Uterus (tissue), 4 donors: ENCODE data around the gene MTSS2. TPM values are rescaled to one million over a fixed set of nuclear protein-coding genes. Genes with fewer than 3 reads are reported as not detected.

Experiments used
- DNase-seq, 2 donors: peaks; one replicate each; pipeline ENCODE4 v3.0.0-alpha.2; 2019 to 2020
- H3K27ac ChIP-seq, 2 donors: fragments of 200-600 bp; sonication (generic); 1 replicate in 1 of 2; 2 replicates in 1 of 2; pipeline ENCODE4 v1.5.1; 2016 to 2018
- H3K27me3 ChIP-seq, 2 donors: fragments of 200-600 bp; sonication (generic); one replicate each; pipeline ENCODE4 v1.5.1; 2018 to 2019; ENCODE audit warnings: control low read depth in 1 of 2
- H3K36me3 ChIP-seq, 2 donors: fragments of 200-600 bp; sonication (generic); one replicate each; pipeline ENCODE4 v1.5.1; 2019; ENCODE audit warnings: control low read depth in 1 of 2
- H3K4me1 ChIP-seq, 2 donors: fragments of 200-600 bp; sonication (generic); one replicate each; pipeline ENCODE4 v1.5.1; 2018 to 2019; ENCODE audit warnings: control low read depth in 1 of 2
- H3K4me3 ChIP-seq, 2 donors: fragments of 200-600 bp; sonication (generic); 1 replicate in 1 of 2; 2 replicates in 1 of 2; pipeline ENCODE4 v1.5.1; 2018 to 2019; ENCODE audit warnings: mild to moderate bottlenecking in 1 of 2
- H3K9me3 ChIP-seq, 2 donors: fragments of 200-600 bp; sonication (generic); one replicate each; pipeline ENCODE4 v1.5.1; 2019; ENCODE audit warnings: control low read depth in 1 of 2
- POLR2A ChIP-seq, 2 donors: fragments of 450-650 bp; IDR thresholded peaks; one replicate each; pipeline ENCODE4 v1.6.1; 2016; ENCODE audit warnings: antibody characterized with exemption in 2 of 2, mild to moderate bottlenecking in 1 of 2, moderate library complexity in 1 of 2
- intact Hi-C: fragments of 100-400 bp; cut with DNase I; formaldehyde crosslinking; loops from one replicate; pipeline ENCODE4 v1.15.1; 2023; ENCODE audit warnings: low total_unique reads
- total RNA-seq, 4 donors: library from RNA; depleted of rRNA in 3 of 4; stranded (reverse); fragments of >200 nt in 3 of 4; gene quantifications; one replicate each; pipeline versions ENCODE4 v1.1.0 to v1.2.4, GENCODE V29; 2014 to 2023
- TF ChIP-seq, protein P1 (sequence below), 4 experiments: fragments of 200-600 bp in 2 of 4; fragments of 450-650 bp in 2 of 4; sonication (generic) in 2 of 4; IDR thresholded peaks; one replicate each; pipeline ENCODE4 v1.5.1; 2016 to 2019; ENCODE audit warnings: antibody characterized with exemption in 4 of 4, mild to moderate bottlenecking in 2 of 4, moderate library complexity in 1 of 4
- donor health status: DM: yes; HTN: yes; CAD: no.

MTSS2 gene
- total RNA-seq, 4 donors from 2014 or later: 11.2 to 142 (median 18.2) TPM

GRCh38 chr16:70730031-70730430 lies 44.2 kb upstream of the MTSS2 start:
- Histone ChIP-seq H3K4me3 (no peak overlapping the region), H3K4me1 (peaks cover 8 to 9% of the 10 kb centered on the region in 2 donors), H3K27ac (no peak overlapping the region), H3K9me3 (no peaks in the 10 kb centered on the region), H3K36me3 (no peaks in the 10 kb centered on the region), H3K27me3 (no peaks in the 10 kb centered on the region)
- intact Hi-C loops: no loop called here
- no peak for TF ChIP-seq POLR2A (IDR thresholded peaks at IDR 0.05)
- TF ChIP-seq, protein P1, sequence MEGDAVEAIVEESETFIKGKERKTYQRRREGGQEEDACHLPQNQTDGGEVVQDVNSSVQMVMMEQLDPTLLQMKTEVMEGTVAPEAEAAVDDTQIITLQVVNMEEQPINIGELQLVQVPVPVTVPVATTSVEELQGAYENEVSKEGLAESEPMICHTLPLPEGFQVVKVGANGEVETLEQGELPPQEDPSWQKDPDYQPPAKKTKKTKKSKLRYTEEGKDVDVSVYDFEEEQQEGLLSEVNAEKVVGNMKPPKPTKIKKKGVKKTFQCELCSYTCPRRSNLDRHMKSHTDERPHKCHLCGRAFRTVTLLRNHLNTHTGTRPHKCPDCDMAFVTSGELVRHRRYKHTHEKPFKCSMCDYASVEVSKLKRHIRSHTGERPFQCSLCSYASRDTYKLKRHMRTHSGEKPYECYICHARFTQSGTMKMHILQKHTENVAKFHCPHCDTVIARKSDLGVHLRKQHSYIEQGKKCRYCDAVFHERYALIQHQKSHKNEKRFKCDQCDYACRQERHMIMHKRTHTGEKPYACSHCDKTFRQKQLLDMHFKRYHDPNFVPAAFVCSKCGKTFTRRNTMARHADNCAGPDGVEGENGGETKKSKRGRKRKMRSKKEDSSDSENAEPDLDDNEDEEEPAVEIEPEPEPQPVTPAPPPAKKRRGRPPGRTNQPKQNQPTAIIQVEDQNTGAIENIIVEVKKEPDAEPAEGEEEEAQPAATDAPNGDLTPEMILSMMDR (IDR thresholded peaks at IDR 0.05): no peak
- no peak for DNase-seq

- Histone ChIP-seq H3K4me3 (no peak overlapping the region), H3K4me1 (peaks cover 8 to 9% of the 10 kb centered on the region in 2 donors), H3K9me3 (no peaks in the 10 kb centered on the region), H3K27me3 (no peaks in the 10 kb centered on the region), H3K36me3 (no peaks in the 10 kb centered on the region), H3K27ac (no peak overlapping the region)
- no peak for TF ChIP-seq POLR2A (IDR thresholded peaks at IDR 0.05)
- no peak for DNase-seq
- intact Hi-C loops: no loop called here
These were observed 43.4 kb upstream of the MTSS2 start for GRCh38 chr16:70729292-70729691.

DNA sequence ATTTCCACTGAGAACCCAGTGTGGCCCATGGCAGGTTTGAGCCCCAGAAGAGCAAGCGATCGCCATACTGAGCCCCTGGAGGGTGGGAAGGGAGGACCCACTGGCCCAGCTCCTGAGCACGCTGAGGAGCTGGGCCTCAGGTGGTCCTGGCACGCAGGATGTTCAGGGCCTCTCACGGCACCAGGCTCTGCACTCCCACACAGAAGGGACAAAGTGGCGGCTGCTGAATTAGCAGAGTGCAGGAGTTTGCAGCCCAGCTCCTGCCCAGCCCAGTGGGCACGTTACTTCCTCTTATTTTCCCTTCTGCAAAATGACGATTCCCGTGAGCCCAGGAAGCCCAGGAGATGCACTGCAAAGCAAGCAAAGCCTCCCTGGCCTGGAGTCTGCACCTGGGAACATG lies 42.3 kb upstream of the MTSS2 start:
- Histone ChIP-seq H3K36me3 (no peaks in the 10 kb centered on the region), H3K27me3 (no peaks in the 10 kb centered on the region), H3K9me3 (no peaks in the 10 kb centered on the region), H3K4me3 (no peak overlapping the region), H3K27ac (peak overlapping the region in 1 of 2 donors; percentile 87), H3K4me1 (peaks cover 8 to 9% of the 10 kb centered on the region in 2 donors)
- intact Hi-C loops: no loop called here
- no peak for TF ChIP-seq POLR2A (IDR thresholded peaks at IDR 0.05)
- TF ChIP-seq, protein P1 (IDR thresholded peaks at IDR 0.05): no peak
- DNase-seq: no peak

- no peak for TF ChIP-seq POLR2A (IDR thresholded peaks at IDR 0.05)
- TF ChIP-seq, protein P1 (IDR thresholded peaks at IDR 0.05): no peak
- H3K36me3 ChIP-seq: no peaks in the 10 kb centered on the region
- H3K9me3 ChIP-seq: no peaks in the 10 kb centered on the region
- peak overlapping the region; percentile 82 to 87 for H3K27ac ChIP-seq
- H3K4me1 ChIP-seq: peaks cover 8 to 9% of the 10 kb centered on the region in 2 donors
- H3K4me3 ChIP-seq: no peak overlapping the region
- no peaks in the 10 kb centered on the region for H3K27me3 ChIP-seq
- intact Hi-C loops: no loop called here
- DNase-seq: peak; percentile 69 to 73
These were observed 41.1 kb upstream of the MTSS2 start for GRCh38 chr16:70726892-70727361.

DNA sequence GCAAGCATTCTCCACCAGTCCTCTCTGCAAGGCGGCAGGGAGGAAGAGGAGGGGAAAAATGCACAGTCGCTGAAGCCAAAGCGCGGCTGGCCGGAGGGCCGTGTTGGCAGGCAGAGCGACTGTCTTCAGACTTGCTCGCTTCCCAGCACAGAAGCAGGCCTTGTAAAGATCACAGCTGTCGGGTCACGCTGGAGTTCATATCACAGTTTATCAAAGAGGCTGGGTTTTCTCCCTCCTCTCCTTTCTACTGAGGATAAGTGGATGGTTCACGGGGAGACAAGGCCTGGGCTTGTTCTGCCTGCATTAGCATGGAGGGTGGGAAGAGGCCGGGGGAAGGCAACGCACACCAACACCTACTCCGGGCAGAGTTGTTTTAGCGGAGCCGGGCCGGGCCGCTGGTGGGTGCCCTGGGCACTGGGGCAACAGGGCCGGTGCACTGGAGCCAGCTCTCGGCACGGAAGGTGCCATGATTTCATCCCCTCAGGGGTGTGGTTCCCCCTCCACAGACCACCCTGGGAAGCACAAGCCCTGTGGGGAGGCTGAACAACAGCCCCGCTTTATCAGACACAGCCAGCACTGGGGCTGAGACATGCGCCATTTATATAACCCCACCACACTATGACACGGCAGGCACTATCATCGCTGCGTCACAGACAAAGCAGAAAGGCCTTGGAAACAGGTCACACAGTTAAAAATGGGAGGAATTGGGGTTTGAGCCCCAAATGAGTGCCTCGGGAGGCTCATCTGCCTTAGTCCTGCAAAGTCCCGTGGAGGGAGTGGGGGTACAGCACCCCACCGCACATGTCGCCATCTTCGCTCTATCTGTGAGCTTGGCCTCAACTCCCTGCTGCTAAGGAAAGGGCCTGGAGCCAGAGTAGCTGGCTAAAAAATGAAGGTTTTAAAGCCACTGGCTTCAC lies 40.3 kb upstream of the MTSS2 start:
- Histone ChIP-seq H3K4me1 (peaks cover 8 to 9% of the 10 kb centered on the region in 2 donors), H3K9me3 (no peaks in the 10 kb centered on the region), H3K27ac (peak overlapping the region; percentile 82 to 87), H3K36me3 (no peaks in the 10 kb centered on the region), H3K27me3 (no peaks in the 10 kb centered on the region), H3K4me3 (no peak overlapping the region)
- intact Hi-C loops: no loop called here
- peak; percentile 69 to 80 for DNase-seq
- TF ChIP-seq POLR2A (IDR thresholded peaks at IDR 0.05): no peak
- TF ChIP-seq, protein P1 (IDR thresholded peaks at IDR 0.05): no peak
